Stimulated activated CD4-positive, alpha-beta T cell treated with anti-CD3 and anti-CD28 coated beads, TNF-alpha, amount 100 ng/mL, for 4 hours (primary cell): ENCODE results near the gene NLGN2.

ENCODE experiments used
- DNase-seq, 3 experiments: peaks; one replicate each; pipeline ENCODE4 v3.0.0-alpha.2; 2020; ENCODE audit warnings: low read depth in 3 of 3

NLGN2 gene

DNA sequence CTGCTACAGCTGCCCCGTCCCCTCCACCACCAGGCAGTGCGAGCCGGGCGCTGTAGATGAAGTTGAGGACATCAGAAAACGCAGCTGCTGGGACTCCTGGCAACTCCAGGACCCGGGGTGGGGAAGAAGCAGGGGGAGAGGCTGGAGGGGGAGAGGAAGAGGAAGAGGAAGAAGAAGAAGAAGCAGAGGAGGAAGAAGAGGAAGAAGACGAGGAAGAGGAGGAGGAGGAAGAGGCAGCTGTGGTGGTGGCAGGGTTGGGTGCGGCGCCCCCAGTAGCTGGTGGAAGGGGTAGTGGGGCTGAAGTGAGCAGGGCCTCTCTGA is 58.6 kb downstream of the NLGN2 start:
- DNase-seq = no peak

DNA sequence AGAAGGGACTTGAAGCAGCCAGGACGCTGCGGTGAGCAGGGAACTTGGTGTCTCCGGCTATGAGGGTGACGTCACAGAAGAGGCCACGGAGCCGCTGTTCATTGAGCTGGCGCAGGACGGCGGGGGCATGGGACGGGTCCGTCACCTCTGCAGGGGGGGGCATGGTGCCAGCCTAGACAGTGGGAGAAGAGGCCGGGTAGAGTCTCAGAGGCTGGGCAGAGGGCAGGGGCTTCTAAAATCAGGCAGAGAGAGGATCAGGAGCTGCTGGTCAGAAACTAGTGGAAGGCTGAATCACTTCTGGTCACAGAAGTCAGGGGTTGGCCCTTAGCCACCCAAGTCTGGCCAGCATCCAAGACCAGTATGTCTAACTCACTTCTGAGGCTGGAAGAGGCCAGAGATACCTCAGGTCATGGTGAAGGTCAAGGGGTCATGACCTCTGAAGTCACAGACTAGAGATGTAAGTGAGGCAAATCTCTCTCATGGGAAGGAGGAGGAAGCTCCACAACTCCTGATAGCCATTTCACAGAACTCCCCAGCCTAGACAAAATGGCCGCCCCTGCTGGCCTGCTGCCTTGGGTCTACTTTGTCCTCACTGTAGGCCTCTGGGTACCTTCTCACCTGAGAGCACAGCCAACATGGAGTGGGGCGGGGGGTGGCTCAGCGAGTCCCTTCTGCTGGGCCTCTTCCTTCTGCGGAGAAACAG is 59.1 kb downstream of the NLGN2 start:
- DNase-seq = no peak

DNA sequence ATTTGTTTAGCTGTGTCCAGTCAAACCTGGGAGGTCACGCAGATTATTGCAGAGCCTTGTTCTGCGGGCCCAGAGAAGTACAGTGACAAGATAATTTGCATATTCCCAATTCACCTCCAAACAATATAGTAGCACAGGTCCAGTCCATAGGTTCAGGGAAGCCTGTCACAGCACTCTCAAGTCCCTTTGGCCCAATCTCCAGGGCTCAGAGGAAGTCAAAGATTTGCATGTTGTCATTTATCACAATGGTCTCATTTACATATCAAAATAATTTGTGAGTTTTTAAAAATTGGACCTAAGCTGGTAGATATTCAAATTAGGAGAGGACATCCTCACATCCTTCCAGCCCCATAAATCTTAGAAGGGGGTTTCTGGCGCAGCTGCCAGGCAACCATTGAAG is 59.9 kb downstream of the NLGN2 start:
- no peak for DNase-seq

DNA sequence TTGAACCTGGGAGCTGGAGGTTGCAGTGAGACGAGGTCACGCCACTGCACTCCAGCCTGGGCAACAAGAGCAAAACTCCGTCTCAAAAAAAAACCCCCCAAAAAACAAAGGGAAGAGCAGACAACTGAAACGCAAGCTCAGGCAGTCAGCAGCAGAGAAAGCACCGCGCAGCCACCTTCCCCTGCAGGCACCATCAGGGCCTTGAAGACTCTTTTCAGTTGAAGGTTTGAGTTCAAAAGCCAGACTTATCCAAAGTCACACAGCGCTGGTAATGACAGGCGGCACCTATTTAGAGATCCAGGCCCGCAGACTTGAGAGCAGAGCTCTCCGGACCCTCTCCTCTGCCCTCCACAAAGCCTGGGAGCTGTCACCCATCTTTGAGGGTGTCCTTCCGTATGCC is 60.6 kb downstream of the NLGN2 start:
- DNase-seq = no peak

DNA sequence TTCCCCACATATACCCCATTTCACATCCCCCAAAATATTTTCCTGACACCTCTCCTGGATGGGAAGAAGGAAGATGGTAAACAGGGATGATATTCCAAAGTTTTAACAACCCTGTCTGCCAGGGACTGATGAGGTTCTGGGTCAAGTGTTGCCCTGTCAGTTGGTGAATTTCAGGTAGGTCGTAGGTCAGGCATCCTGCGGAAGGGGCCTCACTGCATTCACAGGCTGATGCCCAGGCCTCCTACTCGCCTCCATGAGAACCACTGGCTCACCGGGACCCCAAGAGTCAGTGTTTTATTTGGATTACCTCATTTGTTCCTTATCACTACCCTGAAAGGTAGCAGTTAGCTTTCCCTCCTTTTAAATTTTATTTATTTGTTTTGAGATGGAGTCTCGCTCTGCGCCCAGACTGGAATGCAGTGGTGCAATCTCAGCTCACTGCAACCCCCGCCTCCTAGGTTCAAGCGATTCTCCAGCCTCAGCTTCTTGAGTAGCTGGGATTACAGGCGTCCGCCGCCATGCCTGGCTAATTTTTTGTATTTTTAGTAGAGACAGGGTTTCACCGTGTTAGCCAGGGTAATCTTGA is 61.3 kb downstream of the NLGN2 start:
- no peak for DNase-seq
